Measurements from ENCODE around the gene NBPF12.
"Not testable (repeated sequence)": the region's sequence is repeated elsewhere in the genome, so short reads cannot be mapped to it uniquely, and the experiment has no call there.

GRCh38 chr1:147008495-147008894 lies 70.4 kb downstream of the NBPF12 start:
- not testable (repeated sequence) for TF ChIP-seq CTCF (IDR thresholded peaks at IDR 0.05; ENCODE audit: borderline replicate concordance, extremely low read depth, low read length, poor library complexity, severe bottlenecking); EZH2 (IDR thresholded peaks at IDR 0.05; ENCODE audit: borderline replicate concordance, low read depth, low read length, severe bottlenecking)

Data from DND-41 (cell line).